Stimulated activated naive CD8-positive, alpha-beta T cell treated with anti-CD3 and anti-CD28 coated beads, Interleukin-15, Interleukin-2, amounts not matched to agents 100 ng/mL and 50 ng/mL, for 24 hours (primary cell): ENCODE measurements around the gene GRAMD4.
"Not testable (repeated sequence)": the region's sequence is repeated elsewhere in the genome, so short reads cannot be mapped to it uniquely, and the experiment has no call there.

Source experiments
- H3K27ac Mint-ChIP-seq: one replicate; pipeline ENCODE4 v1.8.0; 2021; ENCODE audit warnings: mild to moderate bottlenecking, mixed read lengths
- H3K27me3 Mint-ChIP-seq: one replicate; pipeline ENCODE4 v1.8.0; 2021; ENCODE audit warnings: mixed read lengths
- H3K36me3 Mint-ChIP-seq: one replicate; pipeline ENCODE4 v1.8.0; 2021; ENCODE audit warnings: low read depth, mixed read lengths
- H3K4me1 Mint-ChIP-seq: one replicate; pipeline ENCODE4 v1.8.0; 2021; ENCODE audit warnings: low read depth, mixed read lengths
- H3K4me3 Mint-ChIP-seq: one replicate; pipeline ENCODE4 v1.8.0; 2021; ENCODE audit warnings: mild to moderate bottlenecking, mixed read lengths
- H3K9me3 Mint-ChIP-seq: one replicate; pipeline ENCODE4 v1.8.0; 2021; ENCODE audit warnings: mixed read lengths

The GRAMD4 gene

DNA sequence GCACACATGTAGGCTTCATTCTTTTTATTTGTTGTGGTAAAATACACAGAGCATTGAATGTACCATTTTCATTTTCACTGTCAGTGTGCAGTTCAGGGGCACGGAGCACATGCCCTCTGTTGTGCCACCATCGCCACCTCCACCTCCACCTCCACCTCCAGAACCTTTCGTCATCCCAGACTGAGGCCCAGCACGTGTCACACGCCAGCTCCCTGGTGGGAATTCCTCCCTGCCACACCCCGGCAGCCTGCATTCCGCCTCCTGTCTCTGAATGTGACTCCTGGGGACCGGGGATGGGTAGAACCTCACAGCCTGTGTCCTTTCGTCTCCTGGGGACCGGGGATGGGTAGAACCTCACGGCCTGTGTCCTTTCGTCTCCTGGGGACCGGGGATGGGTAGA lies 10.9 kb downstream of the GRAMD4 start:
- H3K9me3 Mint-ChIP-seq = no peaks in the 10 kb centered on the region
- H3K27ac Mint-ChIP-seq = no peak overlapping the region

DNA sequence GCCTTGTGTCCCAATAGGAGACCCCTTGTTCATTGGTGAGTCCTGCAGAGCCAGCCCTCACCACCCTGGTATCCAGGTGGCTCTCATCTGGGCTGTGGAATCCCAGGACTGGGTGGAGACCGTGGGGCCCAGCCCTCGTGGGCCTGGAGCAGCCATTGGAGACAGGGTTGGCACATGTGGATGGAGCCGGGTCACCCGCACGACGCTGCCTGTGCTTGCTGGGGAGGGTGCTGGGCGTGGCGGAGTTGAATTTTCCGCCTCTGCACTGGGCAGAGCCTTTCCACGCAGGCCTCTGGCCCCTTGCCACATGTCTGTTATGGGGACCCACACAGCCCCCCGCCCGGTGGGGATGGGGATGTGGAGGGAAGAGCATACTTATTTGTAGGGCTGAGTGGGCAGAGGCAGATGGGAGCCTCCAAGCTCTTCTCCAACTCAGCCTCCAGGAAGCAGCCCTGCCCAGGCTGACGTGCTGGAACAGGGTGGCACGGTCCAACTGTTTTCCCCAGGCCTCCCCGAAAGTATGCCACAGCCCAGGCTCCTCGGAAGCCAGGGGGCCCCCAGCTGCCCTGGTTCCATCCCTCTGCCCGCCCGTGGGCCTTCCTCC lies 12.6 kb downstream of the GRAMD4 start:
- H3K36me3 Mint-ChIP-seq = no peaks in the 10 kb centered on the region
- H3K27ac Mint-ChIP-seq = no peak overlapping the region
- peaks cover 4% of the 10 kb centered on the region for H3K4me1 Mint-ChIP-seq
- H3K27me3 Mint-ChIP-seq = no peaks in the 10 kb centered on the region
- no peak overlapping the region for H3K4me3 Mint-ChIP-seq
- no peaks in the 10 kb centered on the region for H3K9me3 Mint-ChIP-seq

More for the DNA sequence above, 10.9 kb downstream of the GRAMD4 start:
- Mint-ChIP-seq H3K4me1 (peaks cover 4% of the 10 kb centered on the region), H3K36me3 (no peaks in the 10 kb centered on the region), H3K27me3 (no peaks in the 10 kb centered on the region), H3K4me3 (no peak overlapping the region)

DNA sequence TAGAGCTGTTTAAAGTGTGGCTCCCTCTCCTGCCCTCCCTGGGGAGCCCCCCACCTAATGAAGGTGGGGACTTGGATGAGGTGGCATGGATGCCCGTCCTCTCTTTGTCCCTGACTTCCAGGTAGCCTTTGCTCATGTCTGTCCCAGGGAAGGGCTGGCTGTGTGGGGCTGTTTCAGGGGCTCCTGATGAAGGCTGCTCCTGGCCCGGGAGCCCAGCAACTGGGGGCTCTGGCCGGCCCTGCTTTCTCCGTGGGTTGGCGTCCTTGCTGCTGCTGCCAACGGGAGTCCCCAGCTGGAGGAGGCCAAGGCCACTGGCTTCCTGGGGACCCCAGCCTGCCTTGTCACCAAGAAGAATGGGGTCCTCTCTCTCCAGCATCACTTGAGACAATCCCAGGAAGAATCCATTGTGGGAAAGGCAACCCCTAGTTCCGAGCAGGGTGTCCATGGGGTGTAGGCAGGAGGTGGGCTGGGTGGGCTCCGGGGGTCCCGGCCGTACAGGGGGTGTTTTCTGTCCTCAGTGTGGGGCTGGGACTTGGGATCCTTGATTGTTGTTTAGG lies 13.2 kb downstream of the GRAMD4 start:
- no peaks in the 10 kb centered on the region for H3K36me3 Mint-ChIP-seq
- peaks cover 4% of the 10 kb centered on the region for H3K4me1 Mint-ChIP-seq
- no peak overlapping the region for H3K27ac Mint-ChIP-seq
- H3K4me3 Mint-ChIP-seq = no peak overlapping the region
- H3K9me3 Mint-ChIP-seq = no peaks in the 10 kb centered on the region
- no peaks in the 10 kb centered on the region for H3K27me3 Mint-ChIP-seq

DNA sequence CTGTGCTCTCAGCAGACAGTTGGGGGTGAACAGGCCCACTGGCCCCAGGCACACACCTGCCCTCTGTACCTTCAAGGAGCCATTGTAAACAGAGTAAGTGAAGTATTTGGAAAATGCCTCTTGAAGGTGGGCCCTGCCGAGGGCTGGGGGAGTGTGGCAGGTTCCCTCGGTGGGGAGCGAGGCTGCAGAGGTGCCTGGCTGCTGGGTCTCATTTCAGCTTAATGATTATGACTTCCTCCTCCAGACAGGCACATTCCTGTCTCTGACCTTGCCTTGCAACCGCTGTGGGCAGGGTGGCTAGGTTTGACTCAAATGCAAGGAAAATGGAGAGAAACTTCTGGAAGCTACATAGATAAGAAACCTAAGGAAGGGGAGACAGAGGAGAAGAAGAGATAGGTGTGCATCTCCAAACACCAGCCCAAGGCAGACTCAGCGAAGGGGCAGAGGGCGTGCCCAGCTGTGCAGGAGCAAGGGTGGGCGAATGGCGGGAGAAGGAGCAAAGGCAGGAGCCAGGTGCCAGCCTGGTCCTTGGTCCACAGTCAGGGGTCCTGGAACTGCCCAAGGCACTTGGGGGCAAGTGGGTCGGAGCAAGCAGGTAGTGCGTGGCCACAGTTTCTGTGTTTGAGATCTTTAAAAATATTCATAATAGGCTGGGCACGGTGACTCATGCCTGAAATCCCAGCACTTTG lies 14.0 kb downstream of the GRAMD4 start:
- H3K4me3 Mint-ChIP-seq = no peak overlapping the region
- H3K27ac Mint-ChIP-seq = no peak overlapping the region

DNA sequence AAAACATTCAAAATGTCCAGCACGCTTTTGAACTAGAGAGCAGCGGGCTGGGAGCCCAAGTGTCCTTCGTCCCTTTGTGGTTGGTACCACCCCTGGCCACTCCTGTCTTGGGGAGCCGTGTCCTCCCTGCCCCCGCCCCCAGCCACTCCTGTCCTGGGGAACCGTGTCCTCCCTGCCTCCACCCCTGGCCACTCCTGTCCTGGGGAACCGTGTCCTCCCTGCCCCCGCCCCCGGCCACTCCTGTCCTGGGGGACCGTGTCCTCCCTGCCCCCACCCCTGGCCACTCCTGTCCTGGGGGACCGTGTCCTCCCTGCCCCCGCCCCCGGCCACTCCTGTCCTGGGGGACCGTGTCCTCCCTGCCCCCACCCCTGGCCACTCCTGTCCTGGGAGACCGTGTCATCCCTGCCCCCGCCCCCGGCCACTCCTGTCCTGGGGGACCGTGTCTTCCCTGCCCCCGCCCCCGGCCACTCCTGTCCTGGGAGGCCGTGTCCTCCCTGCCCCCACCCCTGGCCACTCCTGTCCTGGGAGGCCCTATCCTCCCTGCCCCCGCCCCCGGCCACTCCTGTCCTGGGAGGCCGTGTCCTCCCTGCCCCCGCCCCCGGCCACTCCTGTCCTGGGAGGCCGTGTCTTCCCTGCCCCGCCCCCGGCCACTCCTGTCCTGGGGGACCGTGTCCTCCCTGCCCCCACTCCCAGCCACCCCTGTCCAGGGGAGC lies 14.9 kb downstream of the GRAMD4 start:
- not testable (repeated sequence) for H3K27me3 Mint-ChIP-seq, H3K4me1 Mint-ChIP-seq, H3K36me3 Mint-ChIP-seq, H3K27ac Mint-ChIP-seq, H3K9me3 Mint-ChIP-seq, H3K4me3 Mint-ChIP-seq

More for the DNA sequence above, 14.0 kb downstream of the GRAMD4 start:
- Mint-ChIP-seq H3K9me3 (no peaks in the 10 kb centered on the region), H3K36me3 (peaks cover 5% of the 10 kb centered on the region), H3K4me1 (peaks cover 4% of the 10 kb centered on the region), H3K27me3 (no peaks in the 10 kb centered on the region)

DNA sequence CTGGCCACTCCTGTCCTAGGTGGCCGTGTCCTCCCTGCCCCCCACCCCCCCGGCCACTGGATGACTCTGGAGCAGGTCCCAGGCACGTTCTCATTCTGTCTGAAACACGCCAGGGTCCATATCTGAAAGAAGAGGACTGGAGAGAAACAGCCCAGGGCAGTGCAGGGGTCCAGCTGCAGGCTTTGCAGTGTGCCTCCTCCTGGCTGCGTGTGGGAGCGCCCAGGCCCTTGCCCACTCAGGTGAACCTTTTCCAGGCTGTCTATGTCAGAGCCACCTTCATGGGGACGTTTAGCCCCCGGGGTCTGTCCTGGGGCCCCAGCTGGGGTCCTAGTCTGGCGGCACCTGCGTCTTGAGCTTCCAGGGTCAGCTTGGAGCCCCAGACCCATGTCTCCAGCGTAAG lies 15.6 kb downstream of the GRAMD4 start:
- H3K4me1 Mint-ChIP-seq = peaks cover 4% of the 10 kb centered on the region
- H3K36me3 Mint-ChIP-seq = peaks cover 5% of the 10 kb centered on the region
- no peaks in the 10 kb centered on the region for H3K27me3 Mint-ChIP-seq
- H3K27ac Mint-ChIP-seq = no peak overlapping the region
- no peaks in the 10 kb centered on the region for H3K9me3 Mint-ChIP-seq
- no peak overlapping the region for H3K4me3 Mint-ChIP-seq

DNA sequence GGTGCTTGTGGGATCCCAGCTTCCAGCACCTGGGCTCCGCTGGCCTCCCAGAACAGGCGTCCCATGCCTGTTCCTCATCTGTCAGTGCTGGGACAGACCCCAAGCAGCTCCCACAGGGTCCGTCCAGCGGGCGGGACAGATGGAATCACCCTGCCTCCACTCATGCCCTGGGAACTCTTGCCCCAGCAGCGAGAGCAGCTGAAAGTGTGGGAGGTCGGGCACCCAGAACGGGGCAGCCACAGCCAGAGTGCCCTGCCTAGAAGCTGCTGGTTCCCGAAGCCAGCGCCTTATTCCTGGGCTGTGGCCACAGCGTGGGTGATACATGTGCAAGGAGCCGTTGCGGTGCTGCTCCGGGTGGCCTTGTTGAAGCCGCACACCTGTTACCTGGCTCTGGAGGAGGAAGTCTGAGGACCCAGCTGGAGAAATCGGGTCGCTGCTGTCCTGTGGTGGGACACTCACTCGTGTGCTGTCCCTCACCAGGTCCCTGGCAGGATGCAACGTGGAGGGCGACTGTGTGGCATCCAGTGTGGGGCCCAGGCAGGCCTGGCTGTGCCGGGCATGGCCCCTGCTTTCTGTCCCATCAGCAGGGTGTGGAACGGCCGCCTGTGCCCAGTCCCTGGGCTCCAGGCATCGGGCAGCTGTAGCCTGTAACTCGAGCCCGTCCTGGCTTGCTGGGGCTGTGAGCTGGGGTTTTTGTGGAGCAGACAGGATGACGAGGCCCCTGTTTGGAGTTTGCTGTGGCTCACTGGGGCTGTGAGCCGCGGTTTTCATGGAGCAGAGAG lies 16.2 kb downstream of the GRAMD4 start:
- Mint-ChIP-seq H3K36me3 (peaks cover 5% of the 10 kb centered on the region), H3K27me3 (no peaks in the 10 kb centered on the region), H3K27ac (no peak overlapping the region), H3K4me1 (peaks cover 4% of the 10 kb centered on the region), H3K4me3 (no peak overlapping the region), H3K9me3 (no peaks in the 10 kb centered on the region)

DNA sequence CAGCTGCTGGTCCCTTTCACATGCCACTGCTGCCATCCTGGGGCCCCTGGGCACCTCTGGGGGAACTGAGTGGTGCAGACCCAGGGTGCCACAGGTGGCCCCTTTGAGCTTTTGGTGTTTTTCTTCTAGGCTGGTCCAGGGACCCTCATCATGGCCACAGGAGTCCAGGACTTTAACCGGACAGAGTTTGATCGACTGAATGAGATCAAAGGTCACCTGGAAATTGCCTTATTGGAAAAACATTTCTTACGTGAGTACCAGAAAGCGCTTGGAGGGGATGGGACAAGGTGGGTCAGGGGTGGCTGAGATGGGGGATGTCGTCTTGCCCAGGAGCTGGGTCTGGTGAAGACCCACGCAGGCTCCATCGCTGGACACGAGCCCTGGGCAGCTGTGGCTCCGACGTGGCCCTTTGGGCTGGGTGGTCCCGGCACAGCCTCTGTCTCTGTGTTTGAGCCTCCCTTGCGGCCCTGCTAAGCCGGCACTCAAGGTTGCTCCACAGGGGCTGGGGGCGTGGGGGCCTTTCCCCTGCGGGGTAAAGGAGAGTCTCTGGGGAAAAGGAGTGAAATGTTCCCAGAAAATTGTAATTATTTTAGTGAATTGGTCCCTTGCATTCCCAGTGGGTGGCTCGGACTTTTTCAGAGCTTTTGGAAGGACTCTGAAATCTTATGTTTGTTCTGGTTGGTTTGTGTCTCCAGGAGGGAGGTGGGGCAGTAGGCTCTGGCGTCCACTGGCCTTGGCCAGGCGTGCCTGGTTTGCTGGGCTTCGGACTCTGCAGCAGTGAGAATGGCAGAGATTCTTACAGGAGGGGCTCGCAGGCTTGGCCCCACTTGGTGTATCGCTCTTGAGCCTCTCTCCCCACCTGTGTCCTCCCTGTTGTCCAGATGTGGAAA lies 17.8 kb downstream of the GRAMD4 start:
- Mint-ChIP-seq H3K9me3 (no peaks in the 10 kb centered on the region), H3K27ac (no peak overlapping the region), H3K27me3 (no peaks in the 10 kb centered on the region), H3K4me3 (no peak overlapping the region), H3K4me1 (peaks cover 4% of the 10 kb centered on the region), H3K36me3 (peaks cover 11% of the 10 kb centered on the region)

DNA sequence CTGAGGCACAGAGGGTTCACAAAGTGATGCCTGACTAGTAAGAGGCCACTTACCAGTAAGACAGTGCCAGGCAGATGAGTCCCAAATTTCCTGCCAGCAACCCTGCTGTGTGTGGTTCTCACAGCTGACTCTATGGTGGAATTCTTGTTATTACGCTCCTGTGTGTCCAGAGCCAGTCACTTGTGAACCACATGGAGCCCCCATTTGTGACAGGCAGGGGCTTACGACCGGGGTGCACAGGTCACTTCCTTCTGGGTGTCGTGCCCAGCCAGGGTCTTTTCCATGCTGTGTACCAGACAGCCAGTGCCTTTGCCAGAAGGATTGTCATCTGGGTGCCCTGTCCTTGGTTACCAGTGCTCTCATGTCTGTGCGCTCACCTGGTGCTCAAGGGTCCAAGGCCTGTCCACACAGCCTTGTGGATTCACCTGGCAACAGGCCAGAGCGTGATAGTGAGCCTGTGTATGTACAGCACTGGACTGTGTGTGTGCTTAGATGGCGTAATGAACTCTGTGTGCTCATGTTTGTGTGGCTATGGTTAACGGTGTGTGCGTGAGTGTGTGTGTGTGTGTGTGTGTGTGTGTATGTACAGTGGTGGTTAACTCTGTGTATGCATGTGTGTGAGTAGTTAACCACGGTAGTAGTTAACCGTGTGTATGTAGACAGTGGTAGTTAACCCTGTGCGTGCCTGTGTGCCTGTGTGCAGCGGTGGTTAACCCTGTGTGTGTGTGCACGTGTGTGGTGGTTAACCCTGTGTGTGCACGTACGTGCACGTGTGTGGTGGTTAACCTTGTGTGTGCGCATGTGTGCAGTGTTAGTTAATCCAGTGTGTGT lies 18.6 kb downstream of the GRAMD4 start:
- Mint-ChIP-seq H3K4me3 (no peak overlapping the region), H3K27me3 (no peaks in the 10 kb centered on the region), H3K9me3 (peaks cover 4% of the 10 kb centered on the region), H3K36me3 (peaks cover 17% of the 10 kb centered on the region), H3K27ac (no peak overlapping the region), H3K4me1 (peaks cover 4% of the 10 kb centered on the region)

DNA sequence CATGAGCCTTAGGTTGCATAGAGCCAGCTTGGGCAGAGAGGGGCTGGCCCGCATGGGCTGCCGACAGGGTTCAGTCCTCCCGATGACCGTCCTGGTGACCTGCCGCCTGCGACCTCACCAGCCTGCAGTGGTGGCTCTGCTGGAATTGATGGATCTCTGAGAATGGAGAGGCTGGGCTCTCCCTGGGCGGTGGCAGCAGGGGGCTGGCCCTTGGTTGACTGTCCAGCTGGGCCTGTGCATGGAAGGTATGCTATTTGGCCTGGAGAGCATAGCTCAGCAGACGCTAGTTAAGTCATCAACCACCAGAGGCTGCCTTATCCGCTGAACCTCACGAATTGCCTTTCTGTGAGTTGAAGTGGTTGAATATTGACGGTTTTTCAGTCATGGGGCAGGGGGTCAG lies 19.7 kb downstream of the GRAMD4 start:
- H3K36me3 Mint-ChIP-seq = peaks cover 17% of the 10 kb centered on the region

DNA sequence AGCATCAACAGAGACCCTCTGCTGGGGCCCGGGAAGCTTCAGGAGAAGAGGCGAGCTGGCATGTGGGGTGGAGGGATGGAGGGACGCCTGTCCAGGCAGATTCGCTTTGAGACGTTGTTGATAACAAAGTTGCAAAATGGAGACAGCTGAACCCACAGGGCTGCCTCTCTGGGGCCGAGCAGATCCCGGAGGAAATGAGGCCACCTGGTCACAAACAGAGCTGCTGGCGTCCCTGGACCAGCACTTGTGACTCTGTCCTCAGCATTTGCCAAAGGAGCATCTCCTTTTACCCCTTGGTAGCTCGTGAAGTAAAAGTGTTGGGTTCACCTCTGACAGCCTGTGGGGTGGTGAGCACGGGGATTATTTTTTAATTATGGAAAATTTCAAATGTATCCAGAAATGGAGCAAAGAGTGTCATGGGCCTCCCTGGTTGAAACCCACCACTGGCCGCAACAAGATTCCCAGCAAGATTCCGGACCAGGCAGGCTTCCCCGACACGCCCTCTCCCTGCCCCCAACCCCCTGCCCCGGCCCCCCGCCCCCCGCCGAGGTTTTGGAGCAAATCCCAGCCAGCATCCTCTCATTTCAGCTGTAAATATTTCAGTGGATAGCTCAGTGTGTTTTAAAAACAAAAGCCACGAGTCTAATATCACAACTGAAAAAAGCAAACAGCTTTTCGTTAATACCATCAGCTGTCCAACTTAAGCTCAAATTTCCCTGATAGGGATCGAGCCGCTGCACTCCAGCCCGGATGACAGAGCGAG lies 20.3 kb downstream of the GRAMD4 start:
- Mint-ChIP-seq H3K4me1 (no peaks in the 10 kb centered on the region), H3K27me3 (no peaks in the 10 kb centered on the region), H3K4me3 (no peak overlapping the region), H3K9me3 (peaks cover 4% of the 10 kb centered on the region), H3K27ac (no peak overlapping the region), H3K36me3 (peaks cover 17% of the 10 kb centered on the region)

More for the DNA sequence above, 19.7 kb downstream of the GRAMD4 start:
- no peaks in the 10 kb centered on the region for H3K27me3 Mint-ChIP-seq
- H3K4me3 Mint-ChIP-seq = no peak overlapping the region
- H3K4me1 Mint-ChIP-seq = no peaks in the 10 kb centered on the region
- H3K27ac Mint-ChIP-seq = no peak overlapping the region
- peaks cover 4% of the 10 kb centered on the region for H3K9me3 Mint-ChIP-seq

DNA sequence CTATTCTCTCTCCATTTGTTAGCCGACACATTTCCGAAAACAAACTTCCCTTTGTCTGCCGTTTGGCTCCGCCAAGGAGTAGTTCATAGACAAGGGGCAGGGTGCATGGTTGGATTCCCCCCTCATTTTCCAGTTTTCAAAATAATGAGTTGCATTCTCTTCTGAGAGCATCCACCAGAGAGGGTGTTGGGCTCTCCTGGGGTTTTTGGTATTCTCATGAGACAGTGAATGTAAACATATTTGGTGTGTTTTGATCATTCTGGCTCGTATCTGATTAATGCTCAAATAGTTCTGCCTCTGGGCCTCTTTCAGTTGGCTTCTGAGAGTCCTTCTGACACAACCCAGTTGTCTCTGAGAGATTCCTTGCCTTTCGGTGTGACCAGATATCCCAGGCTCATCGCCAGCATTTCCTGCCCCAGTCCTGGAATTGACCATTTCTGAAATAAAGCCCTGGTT lies 21.7 kb downstream of the GRAMD4 start:
- no peak overlapping the region for H3K4me3 Mint-ChIP-seq
- H3K27ac Mint-ChIP-seq = no peak overlapping the region

More for the DNA sequence above, 21.7 kb downstream of the GRAMD4 start:
- H3K36me3 Mint-ChIP-seq = peaks cover 20% of the 10 kb centered on the region
- H3K27me3 Mint-ChIP-seq = no peaks in the 10 kb centered on the region
- no peaks in the 10 kb centered on the region for H3K4me1 Mint-ChIP-seq
- H3K9me3 Mint-ChIP-seq = peaks cover 4% of the 10 kb centered on the region
